ENCODE results near the gene AGO3. TPM values are rescaled to one million over a fixed set of nuclear protein-coding genes. Genes with fewer than 3 reads are reported as not detected.

Gene AGO3
- total RNA-seq, 4 donors from 2014 or later = 21.2 to 48.5 (median 31.6) TPM

DNA sequence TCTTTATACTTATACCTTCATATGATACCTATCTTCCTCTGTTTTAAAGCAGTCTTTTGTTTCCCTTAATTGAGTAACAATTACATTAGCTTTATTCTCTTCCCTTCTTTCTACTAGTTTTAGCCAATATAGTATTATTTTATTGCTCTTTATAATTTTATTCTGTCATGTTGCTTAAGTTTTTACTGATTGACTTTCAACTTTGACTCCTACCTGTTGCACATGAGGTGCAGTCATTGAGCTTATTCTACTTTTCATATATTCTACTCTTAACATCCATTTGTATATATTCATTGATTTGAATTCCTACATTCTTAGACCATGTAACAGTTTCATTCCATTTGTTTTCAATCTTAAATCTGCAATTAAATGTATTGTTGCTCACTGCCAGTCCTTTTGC, 49.2 kb downstream of the AGO3 start:
- intact Hi-C loops (cut with DNase I) = no loop called here
- H3K4me3 ChIP-seq (replicated peaks in 1 of 3) = no peak overlapping the region
- no peak for DNase-seq
- H3K27ac ChIP-seq = peak overlapping the region in 2 of 3 donors; percentile 24 to 53
- peaks cover 0 to 7% of the 10 kb centered on the region in 2 donors for H3K4me1 ChIP-seq
- no peak for TF ChIP-seq POLR2A (IDR thresholded peaks at IDR 0.05)
- TF ChIP-seq, protein P1, sequence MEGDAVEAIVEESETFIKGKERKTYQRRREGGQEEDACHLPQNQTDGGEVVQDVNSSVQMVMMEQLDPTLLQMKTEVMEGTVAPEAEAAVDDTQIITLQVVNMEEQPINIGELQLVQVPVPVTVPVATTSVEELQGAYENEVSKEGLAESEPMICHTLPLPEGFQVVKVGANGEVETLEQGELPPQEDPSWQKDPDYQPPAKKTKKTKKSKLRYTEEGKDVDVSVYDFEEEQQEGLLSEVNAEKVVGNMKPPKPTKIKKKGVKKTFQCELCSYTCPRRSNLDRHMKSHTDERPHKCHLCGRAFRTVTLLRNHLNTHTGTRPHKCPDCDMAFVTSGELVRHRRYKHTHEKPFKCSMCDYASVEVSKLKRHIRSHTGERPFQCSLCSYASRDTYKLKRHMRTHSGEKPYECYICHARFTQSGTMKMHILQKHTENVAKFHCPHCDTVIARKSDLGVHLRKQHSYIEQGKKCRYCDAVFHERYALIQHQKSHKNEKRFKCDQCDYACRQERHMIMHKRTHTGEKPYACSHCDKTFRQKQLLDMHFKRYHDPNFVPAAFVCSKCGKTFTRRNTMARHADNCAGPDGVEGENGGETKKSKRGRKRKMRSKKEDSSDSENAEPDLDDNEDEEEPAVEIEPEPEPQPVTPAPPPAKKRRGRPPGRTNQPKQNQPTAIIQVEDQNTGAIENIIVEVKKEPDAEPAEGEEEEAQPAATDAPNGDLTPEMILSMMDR (IDR thresholded peaks at IDR 0.05) = no peak
- no peaks in the 10 kb centered on the region for H3K9me3 ChIP-seq
- H3K27me3 ChIP-seq = no peaks in the 10 kb centered on the region
- H3K36me3 ChIP-seq = peaks cover 5 to 9% of the 10 kb centered on the region in 2 donors

DNA sequence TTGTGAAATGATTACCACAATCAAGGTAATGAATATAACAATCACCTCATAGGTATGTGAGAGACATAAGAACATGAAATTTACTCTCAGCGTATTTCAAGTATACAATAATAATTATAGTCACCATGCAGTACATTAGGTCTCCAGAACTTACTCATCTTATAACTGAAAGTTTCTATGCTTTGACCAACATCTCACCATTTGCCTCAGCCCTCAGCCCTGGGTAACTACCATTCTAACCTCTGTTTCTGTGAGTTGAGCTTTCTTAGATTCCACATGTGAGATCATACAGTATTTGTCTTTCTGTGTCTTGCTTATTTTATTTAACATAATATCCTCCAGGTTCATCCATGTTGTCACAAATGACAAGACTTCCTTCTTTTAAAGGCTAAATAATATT, 57.3 kb downstream of the AGO3 start:
- H3K4me3 ChIP-seq (replicated peaks in 1 of 3) = no peak overlapping the region
- 89 to 97% methylated on average over 1 of the region's 1 CpG for WGBS, 2 donors
- H3K27ac ChIP-seq = no peak overlapping the region
- no peaks in the 10 kb centered on the region for H3K27me3 ChIP-seq
- DNase-seq = no peak
- H3K9me3 ChIP-seq = no peaks in the 10 kb centered on the region
- H3K4me1 ChIP-seq = no peaks in the 10 kb centered on the region
- peaks cover 4 to 5% of the 10 kb centered on the region in 2 donors for H3K36me3 ChIP-seq
- TF ChIP-seq, protein P1 (IDR thresholded peaks at IDR 0.05) = no peak
- no peak for TF ChIP-seq POLR2A (IDR thresholded peaks at IDR 0.05)
- intact Hi-C loops (cut with DNase I) = no loop called here

GRCh38 chr1:36006941-36007500, 76.1 kb downstream of the AGO3 start:
- TF ChIP-seq POLR2A (IDR thresholded peaks at IDR 0.05) = no peak
- TF ChIP-seq, protein P1 (IDR thresholded peaks at IDR 0.05) = no peak
- Histone ChIP-seq H3K4me1 (no peaks in the 10 kb centered on the region), H3K27me3 (no peaks in the 10 kb centered on the region), H3K36me3 (peaks cover 0 to 3% of the 10 kb centered on the region in 2 donors), H3K4me3 (replicated peaks in 1 of 3) (no peak overlapping the region), H3K9me3 (no peaks in the 10 kb centered on the region), H3K27ac (no peak overlapping the region)
- 93 to 94% methylated on average over 3 of the region's 3 CpGs for WGBS, 2 donors
- DNase-seq = no peak
- intact Hi-C loops (cut with DNase I) = no loop called here

GRCh38 chr1:36007741-36008140, 76.8 kb downstream of the AGO3 start:
- H3K27ac ChIP-seq = no peak overlapping the region
- intact Hi-C loops (cut with DNase I) = no loop called here
- no peak overlapping the region for H3K4me3 ChIP-seq (replicated peaks in 1 of 3)
- peaks cover 0 to 3% of the 10 kb centered on the region in 2 donors for H3K36me3 ChIP-seq
- no peaks in the 10 kb centered on the region for H3K9me3 ChIP-seq
- 68 to 93% methylated on average over 2 of the region's 2 CpGs for WGBS, 2 donors
- no peaks in the 10 kb centered on the region for H3K4me1 ChIP-seq
- H3K27me3 ChIP-seq = no peaks in the 10 kb centered on the region
- no peak for TF ChIP-seq POLR2A (IDR thresholded peaks at IDR 0.05)
- TF ChIP-seq, protein P1 (IDR thresholded peaks at IDR 0.05) = no peak
- no peak for DNase-seq

- H3K27me3 ChIP-seq = no peaks in the 10 kb centered on the region
- intact Hi-C loops (cut with DNase I) = no loop called here
- H3K9me3 ChIP-seq = no peaks in the 10 kb centered on the region
- 89 to 90% methylated on average over 9 of the region's 9 CpGs for WGBS, 2 donors
- no peak for DNase-seq
- TF ChIP-seq, protein P1 (IDR thresholded peaks at IDR 0.05) = no peak
- TF ChIP-seq POLR2A (IDR thresholded peaks at IDR 0.05) = no peak
- H3K4me3 ChIP-seq (replicated peaks in 1 of 3) = no peak overlapping the region
- H3K27ac ChIP-seq = no peak overlapping the region
- H3K4me1 ChIP-seq = no peaks in the 10 kb centered on the region
- H3K36me3 ChIP-seq = peaks cover 4 to 6% of the 10 kb centered on the region in 2 donors
Observed at GRCh38 chr1:36008546-36009197, 77.8 kb downstream of the AGO3 start.
